GM21390 (cell line): ENCODE results near the gene KIAA1328.

ENCODE experiments used
- ATAC-seq: cut with Tn5 transposase; IDR thresholded peaks from one replicate; pipeline ENCODE4 v1.9.1; 2021; ENCODE audit not compliant: unreplicated experiment

KIAA1328 gene

DNA sequence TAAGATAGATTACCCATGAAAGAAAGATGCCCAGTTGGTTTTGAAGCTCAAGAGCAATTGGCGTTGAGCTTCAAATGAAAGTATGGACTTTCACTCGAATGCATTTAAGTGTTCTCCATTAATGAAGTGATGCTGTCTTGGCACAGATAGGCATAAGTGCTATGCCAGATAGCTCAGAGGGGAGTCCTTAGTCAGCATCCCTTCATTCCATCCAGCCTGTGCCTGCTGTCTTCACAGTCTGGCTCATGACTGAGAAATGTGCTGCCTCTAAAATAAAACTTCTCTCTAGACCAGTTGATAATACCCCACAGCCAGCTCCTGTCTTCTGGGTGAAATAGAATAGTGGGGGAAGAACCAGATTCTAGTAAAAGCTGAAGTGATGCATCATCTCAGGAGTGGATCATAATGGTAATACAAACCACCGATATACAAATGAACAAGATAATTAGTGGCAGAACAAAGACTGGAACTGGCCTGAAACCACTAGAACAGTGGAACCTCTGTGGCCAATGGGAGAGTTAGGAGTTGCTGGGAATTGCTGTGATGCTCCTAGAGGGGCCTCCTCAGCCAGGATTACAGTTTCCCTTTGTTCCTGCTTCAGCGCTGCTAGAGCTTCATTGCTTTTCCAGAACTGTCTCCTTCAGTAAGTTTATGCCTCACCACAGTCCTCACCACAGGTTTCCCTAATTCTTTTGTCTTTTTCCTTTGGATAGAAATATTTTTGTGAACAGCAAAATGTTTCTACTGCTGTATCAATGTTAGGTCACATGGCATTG, 359.3 kb downstream of the KIAA1328 start:
- no peak for ATAC-seq

DNA sequence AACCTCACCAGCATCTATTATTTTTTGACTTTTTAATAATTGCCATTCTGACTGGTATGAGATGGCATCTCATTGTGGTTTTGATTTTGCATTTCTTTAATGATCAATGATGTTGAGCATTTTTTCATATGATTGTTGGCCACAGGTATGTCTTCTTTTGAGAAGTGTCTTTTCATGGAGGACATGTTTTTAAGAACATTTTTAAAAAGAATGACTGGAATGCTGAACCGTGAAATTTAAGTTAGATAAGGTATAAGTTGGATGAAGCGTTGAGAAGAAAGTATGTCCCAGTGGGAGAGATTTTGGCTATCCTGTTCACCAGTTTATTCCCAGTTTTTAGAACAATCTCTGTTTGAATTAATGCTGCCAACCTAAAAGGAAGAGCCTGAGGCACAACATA, 370.8 kb downstream of the KIAA1328 start:
- ATAC-seq: no peak

DNA sequence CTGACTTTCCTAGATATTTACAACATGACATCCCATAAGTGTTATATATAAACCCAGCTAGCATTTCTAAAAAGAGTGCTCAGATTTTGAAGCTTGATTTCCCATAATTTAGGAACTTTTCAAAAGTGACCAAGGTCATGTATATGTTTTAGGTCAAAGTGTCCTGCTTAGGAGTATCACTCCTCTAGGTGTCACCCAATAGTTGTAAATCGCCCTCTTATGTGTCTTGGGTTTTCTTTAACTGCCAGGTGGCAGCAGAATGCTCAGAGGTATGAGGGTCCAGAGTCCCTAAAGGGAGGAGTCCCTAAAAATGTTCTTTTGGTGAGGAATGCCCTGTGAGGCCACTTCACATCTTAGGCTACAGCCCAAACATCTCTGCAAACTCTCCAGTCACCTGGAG, 378.4 kb downstream of the KIAA1328 start:
- no peak for ATAC-seq

DNA sequence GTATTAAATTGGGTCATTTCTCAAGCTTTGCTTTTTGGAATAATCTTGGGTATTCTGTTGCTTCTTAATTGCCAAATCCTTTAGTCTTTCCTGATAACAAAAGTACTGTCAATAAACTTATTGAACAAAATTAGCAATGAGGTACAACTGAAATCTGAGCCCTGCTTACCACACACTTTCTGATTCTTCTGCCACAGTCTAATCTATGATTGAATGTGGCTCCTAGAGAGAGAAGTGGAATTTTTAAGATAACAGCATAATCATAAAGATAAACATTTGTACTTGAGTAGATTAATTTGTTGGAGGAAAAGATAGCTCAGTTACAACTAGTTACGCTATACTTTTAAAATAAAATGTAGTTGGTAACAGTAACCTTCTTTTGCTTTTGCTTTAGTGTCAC, 381.9 kb downstream of the KIAA1328 start:
- ATAC-seq: no peak

DNA sequence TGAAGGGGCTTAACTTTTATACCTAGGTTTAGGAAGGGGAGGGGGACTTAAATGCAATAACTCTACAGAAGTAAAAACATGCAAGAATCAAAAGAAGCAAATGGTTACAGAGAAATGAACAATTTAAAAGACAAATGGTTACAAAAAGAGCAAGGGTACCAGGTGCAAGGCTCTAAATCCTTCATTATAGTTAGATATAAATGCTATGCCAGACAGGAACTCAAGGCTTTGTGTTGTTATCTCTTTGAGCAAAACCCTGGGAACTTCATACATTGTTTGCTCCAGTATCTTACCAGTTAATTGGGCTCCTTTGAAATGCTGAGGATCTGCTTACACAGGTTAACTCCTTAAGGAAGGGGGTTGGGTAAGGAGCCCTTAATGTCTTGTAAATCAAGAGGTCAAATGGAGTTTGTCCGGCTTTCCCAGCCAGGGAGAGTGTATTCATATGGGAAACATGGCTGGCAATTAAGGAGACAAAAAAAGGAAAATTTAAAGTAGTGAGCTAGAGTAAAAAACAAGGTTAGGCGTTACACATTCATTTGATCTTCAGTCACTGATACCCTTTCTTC, 389.2 kb downstream of the KIAA1328 start:
- no peak for ATAC-seq

DNA sequence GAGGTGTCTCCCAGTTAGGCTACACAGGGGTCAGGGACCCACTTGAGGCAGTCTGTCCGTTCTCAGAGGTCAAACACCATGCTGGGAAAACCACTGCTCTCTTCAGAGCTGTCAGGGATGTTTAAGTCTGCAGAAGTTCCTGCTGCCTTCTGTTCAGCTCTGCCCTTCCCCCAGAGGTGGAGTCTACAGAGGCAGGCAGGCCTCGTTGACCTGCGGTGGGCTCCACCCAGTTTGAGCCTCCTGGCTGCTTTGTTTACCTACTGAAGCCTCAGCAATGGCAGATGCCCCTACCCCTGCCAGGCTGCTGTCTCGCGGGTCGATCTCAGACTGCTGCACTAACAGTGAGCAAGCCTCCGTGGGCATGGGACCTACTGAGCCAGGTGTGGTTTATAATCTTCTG, 390.3 kb downstream of the KIAA1328 start:
- ATAC-seq: no peak

DNA sequence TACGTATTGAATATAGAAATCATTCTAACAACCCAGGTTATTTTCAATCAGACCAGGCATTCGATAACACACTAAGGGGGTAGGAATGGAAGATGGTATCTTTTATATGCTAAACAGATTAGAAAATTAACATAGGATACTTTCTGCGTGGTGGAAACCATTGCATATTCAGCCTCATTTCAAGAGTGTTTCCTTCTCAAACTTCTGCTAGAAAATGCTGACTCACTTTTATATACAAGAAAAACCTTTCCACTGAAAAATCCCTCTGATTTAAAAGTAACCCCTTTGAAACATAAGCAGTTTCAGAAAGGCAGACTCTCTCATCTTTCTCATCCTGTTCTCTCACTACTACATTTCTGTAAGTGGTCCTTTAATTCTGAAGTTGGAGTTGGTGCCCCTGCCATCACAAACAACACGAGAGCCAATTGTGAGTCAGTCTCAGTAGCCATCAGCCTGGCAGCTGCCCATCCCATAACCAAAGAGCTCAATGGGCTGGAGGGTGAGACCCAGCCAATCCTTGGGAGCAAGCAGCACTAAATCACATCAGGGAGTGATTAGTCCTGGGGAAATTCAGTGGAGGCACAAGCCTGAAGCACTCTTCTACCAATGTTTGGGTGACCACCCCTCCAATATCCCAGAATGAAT, 393.5 kb downstream of the KIAA1328 start:
- ATAC-seq: no peak

DNA sequence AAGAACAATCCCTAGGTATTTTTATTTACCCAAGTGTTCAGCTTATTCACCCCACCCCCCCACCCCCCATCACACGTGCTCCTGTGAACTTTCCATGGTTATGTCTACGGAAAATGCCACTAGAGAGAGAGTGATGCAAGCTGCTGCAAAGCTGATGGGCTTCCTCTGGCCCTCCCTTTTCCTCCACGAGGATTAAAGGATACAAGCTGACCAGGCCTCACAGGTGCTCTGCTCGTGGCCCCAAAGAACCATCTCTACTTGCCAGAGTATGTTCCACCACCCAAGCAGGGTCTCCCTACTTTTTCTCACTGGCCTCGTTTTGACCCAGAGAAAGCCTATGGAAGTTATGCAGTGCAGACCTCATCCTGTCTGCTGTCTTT, 394.1 kb downstream of the KIAA1328 start:
- no peak for ATAC-seq

DNA sequence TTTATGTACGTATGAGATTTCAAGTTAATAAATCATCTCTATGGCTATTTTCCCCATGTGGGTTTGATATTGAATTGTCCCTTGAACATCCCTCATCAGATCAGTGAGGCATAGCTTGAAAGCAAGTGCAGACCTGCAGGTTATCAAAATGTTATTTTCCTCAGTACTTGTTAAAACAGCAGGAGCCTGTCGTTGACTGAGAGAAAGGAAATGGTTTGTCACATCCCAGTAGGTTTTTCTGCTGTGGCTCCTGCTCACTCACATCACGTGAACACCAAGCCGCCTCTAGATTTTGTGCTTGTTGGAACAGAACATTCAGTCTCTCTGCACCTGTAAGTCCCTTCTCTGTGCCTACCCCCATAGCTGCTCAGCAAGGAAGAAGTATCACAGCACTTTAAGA, 396.4 kb downstream of the KIAA1328 start:
- ATAC-seq: no peak

DNA sequence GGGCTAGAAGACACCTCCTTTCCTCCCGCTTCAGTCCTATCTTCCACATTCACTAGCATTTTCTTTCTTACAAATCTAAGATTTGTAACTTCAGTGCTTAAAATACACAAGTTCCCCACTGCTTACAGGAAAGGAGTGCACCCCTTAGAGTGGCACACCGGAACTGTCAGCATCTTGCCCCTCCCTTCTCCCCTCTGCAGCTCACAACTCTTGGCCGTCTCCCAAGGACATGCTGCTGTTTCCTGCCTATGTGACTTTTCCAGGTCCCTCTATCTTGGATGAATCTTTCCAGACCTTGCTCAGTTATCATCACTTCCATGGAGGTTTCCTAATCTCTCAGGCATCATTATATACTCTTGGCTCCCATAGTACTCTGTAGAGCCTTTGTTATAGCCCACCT, 401.8 kb downstream of the KIAA1328 start:
- ATAC-seq: no peak

DNA sequence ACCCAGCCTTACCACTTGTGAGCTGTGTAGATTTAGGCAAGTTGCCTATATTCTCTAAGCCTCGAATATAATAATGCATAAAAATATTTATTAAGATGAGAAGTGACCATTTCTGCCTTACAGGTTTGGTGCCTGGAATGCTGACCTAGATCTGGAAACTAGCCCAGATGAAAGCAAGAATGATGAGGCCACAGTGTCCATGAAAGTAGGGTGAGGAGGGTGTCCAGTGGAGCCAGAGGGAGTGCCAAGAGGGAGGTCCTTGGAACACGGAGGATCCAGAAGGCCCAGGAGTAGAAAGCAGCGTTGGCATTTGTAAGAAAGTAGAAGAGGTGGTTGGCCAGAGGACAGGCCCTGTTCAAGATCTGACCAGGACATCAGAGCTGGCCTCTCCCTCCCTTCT, 402.3 kb downstream of the KIAA1328 start:
- no peak for ATAC-seq

DNA sequence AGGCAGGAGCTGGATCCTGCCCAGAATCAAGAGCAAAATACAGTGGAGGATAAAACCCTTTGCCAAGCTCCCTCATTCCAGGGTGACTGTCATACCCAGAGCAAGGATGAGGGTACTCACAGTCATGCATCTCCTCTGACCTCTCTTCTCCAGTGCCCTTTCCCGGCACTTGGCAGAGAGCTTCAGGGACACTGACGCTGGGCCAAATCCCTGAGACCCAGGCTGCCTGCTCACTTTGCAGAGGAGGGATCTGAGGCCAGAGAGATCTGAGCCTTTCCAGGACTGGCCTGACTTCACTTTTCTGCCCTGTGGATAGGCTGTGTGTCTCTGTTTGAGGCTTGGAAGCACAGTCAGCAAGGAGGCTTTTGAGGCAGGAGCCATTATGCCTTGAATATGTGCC, 406.7 kb downstream of the KIAA1328 start:
- no peak for ATAC-seq

DNA sequence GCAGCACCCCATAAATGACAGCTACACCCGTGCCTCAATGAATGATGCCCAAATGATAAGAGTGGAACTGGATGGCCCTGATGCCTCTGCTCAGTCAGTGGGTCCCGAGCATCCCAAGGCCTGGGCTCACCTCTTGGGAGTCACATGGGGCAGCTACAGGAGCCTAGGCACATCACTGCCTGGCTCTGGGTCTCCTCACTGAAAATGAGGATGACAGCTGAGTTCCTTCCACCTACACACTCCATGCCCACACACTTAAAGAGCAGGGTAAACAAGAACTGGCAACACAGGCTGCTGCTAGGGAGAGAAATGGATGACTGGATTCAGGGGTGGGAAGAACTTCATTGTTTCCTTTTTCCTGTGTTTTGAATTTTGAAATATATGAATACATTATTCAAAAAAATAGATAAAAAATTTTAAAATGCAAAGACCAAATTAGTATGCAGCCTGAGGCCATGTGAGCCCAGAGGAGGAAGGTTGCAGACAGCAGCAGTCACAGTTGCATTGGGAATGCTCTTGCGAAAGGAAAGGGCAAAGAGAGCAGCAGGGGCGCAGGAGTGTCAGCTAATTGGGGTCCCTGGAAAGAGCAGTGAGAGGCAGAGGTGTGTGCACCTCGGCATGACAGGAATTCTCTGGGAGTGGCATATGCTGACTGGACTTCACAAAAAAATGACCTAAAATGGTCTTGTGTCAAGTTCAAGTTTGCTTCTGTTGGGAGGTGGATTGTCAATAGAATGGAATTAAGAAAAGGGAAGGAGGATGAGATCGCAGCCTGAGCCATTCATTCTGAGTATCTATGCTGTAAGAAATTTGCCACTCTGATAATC, 409.6 kb downstream of the KIAA1328 start:
- ATAC-seq: no peak

DNA sequence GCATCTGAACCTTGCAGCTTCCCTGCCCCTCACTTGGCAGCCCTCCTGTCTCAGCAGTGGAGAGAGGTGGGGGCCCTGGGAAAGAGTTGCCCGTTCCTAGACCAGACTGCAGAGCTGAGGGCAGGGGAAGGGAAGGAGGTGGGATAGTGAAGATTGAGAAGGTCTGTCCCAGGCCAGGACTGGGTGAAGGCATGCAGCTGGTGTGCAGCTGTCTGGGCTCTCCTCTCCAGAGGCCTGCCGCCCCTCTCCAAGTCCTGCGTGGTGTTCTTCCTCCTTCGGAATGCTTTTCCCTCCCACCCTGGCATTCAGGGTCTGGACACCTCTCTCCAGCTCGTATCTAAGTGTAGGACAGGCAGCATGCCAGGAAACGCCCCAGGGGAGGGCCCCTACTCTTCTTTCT, 413.2 kb downstream of the KIAA1328 start:
- ATAC-seq: no peak

DNA sequence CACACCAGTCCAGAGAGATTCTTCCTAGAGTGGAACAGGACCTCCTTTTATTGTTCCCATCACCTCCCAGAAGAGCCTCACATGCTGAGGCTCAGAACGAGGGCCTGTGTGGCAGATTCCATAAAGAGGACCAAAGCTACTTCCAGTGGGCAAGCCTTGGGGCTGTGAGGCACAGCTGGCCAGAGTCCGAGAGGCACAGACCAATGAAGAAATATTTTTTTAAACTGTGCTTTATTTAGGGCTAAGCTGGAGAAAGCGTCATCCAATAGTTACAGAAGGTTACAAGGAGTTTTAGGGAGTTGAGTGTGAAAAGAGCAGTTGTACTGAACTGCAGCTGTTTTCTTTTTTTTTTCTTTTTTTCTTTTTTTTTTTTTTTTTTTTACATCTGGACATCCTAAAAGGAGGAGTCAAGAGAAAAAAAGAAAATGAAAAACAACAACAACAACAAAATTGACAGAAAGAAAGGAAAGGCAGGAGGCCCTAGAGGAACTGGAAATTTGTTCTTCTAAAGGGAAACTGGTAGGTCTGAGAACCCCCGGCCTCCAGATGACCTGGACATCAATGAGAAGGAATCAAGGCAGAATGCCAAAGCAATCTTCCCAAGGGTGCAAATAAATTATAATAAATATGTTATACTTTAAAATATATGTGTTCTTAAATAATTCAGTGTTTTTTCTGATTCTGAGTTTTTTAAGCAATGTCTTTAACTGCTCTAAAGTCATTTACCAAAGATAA, 414.1 kb downstream of the KIAA1328 start:
- no peak for ATAC-seq

DNA sequence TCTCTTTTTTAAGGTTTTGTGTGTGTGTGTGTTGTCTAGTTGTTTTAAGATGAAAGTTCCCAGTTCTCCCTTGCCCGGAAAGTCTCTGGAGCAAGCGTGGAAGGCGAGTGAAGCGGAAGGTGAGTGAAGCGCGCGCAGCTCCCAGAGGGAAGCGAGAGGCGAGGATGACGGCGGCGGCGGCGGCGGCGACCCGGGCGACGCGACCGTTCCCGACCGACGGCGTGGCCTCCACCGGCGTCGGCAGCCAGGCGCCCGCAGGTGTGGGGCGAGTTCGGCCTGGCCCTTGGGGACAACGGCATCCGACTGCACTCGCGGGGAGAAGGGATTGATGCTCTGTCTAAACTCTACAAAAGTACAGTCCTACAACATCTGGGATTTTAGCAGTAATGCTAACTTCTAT, 414.8 kb downstream of the KIAA1328 start:
- no peak for ATAC-seq

DNA sequence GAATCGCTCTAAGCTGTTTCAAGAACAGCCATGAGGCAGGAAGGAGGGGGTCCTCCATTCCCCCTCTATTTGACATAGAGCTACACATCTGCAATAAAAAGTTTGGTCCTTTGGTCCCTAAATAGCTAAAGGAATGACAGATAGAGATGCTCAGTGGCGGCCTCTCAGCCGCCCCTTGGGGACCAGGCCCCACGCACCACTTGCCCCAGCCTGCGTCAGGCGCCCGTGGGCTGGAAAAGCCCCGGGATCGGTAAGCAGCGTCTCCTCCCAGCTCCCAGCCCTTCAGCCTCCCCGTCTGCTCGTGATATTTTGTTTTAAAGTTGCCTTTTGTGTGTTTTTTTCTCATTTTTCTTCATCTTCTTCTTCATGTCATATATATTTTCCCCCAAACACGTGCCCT, 415.7 kb downstream of the KIAA1328 start:
- no peak for ATAC-seq

DNA sequence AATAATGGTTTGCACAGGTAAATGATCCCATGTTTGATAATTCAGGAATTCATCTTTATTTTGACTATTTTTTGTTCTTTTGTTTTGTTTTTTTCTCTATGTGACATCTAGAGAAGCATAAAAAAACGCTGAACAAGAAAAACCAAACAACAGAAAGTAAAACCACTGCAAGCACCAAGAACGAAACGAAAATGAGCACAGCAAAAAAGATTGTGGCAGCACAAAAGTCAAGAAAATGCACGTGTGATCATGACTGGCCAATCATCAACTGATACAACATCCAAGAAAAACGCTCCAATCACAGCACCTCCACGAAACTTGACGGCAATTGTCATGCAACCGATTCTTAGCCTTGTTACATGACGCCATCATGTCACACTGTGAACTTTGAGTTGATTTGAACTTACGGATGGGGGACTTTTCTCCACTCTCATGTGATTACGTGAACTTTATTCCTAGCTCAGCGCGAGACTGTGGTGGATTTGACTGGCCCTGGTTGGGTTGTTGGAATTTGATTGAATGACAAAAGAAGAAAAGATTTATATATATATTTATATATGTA, 417.9 kb downstream of the KIAA1328 start:
- ATAC-seq: no peak

DNA sequence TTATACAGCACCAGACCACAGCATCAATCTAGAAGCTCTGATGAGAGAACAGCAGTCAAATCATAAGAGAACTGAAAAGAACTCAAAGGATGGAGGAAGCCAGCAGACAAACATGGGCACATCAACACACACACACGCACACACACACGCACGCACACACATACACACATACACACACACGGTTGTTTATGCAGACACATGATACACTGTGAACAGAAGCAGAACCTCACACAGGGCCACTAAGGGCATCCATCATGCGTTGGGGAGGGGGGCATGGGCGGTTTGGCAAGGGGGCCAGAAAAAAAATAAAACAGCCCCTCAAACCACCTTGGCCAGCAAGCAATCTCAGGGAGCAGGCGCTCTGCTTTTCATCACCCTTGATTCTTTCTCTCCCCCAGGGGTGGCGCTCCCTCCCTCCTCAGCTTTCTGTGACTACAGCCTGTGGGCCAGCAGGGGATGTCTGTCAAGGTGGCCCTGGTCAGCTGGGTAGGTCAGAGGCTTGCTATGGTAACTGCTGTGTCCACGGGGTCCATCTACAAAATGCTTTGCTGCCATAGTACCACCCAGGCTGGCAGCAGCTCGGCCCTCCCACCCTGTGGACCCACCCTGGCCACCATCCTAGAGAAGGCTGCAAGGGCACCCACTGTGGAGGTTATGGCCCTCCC, 418.7 kb downstream of the KIAA1328 start:
- no peak for ATAC-seq

DNA sequence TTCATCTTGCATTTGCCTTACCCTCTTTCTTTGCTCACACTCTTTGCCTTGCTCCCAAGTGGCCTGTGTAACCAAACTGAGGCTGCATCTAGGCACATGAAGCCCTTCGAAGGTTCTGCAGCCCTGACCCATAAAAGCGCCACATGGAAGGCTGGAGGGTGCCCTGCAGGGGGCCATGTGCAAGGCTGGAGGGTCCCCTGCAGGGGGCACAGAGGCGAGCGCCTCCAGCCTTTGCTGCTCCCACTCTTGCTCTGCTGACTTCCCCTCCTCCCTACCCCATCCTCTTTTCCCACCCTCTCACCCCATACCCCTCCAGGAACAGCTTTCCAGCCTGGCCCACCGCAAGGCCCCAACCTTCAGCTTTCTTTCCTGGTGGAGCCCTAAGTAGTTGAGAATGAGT, 419.4 kb downstream of the KIAA1328 start:
- no peak for ATAC-seq
